Mononuclear cell (primary cell): Measurements from ENCODE around the gene MRTFA. TPM values are rescaled to one million over a fixed set of nuclear protein-coding genes. Genes with fewer than 3 reads are reported as not detected.

Experiments used
- H3K27me3 ChIP-seq: 2 replicates; pipeline ENCODE4 v1.6.0; 2011; ENCODE audit warnings: low read length, control low read depth; ENCODE audit not compliant: insufficient read depth
- H3K4me1 ChIP-seq: 2 replicates; pipeline ENCODE4 v1.5.1; 2011; ENCODE audit warnings: mild to moderate bottlenecking, low read length, control low read depth; ENCODE audit not compliant: insufficient read depth
- H3K4me3 ChIP-seq: 2 replicates; pipeline ENCODE4 v1.5.1; 2011; ENCODE audit warnings: mild to moderate bottlenecking, low read length, moderate library complexity
- H3K9me3 ChIP-seq: 2 replicates; pipeline ENCODE4 v1.5.1; 2011; ENCODE audit warnings: low read depth, mild to moderate bottlenecking, control low read depth, low read length
- total RNA-seq: library from RNA; depleted of rRNA; stranded (reverse); fragments of >200 nt; gene quantifications from one replicate; pipeline ENCODE4 v1.2.3, GENCODE V29; 2012

The MRTFA gene
- total RNA-seq, 1 donor = 40.6 TPM

- Histone ChIP-seq H3K4me3 (no peak overlapping the region), H3K27me3 (no peaks in the 10 kb centered on the region), H3K4me1 (peaks cover 71% of the 10 kb centered on the region), H3K9me3 (no peaks in the 10 kb centered on the region)
These were observed 203.0 kb downstream of the MRTFA start for GRCh38 chr22:40433416-40434090.

- no peaks in the 10 kb centered on the region for H3K27me3 ChIP-seq
- peaks cover 62% of the 10 kb centered on the region for H3K4me1 ChIP-seq
- H3K9me3 ChIP-seq = no peaks in the 10 kb centered on the region
- no peak overlapping the region for H3K4me3 ChIP-seq
These were observed 203.9 kb downstream of the MRTFA start for GRCh38 chr22:40432625-40433024.

- Histone ChIP-seq H3K9me3 (no peaks in the 10 kb centered on the region), H3K27me3 (no peaks in the 10 kb centered on the region), H3K4me3 (no peak overlapping the region), H3K4me1 (peaks cover 57% of the 10 kb centered on the region)
These were observed 204.4 kb downstream of the MRTFA start for GRCh38 chr22:40432157-40432556.

GRCh38 chr22:40430991-40431390 lies 205.5 kb downstream of the MRTFA start:
- H3K27me3 ChIP-seq = no peaks in the 10 kb centered on the region
- no peaks in the 10 kb centered on the region for H3K9me3 ChIP-seq
- peaks cover 45% of the 10 kb centered on the region for H3K4me1 ChIP-seq
- no peak overlapping the region for H3K4me3 ChIP-seq

GRCh38 chr22:40429481-40429880 lies 207.0 kb downstream of the MRTFA start:
- H3K9me3 ChIP-seq = no peaks in the 10 kb centered on the region
- no peaks in the 10 kb centered on the region for H3K27me3 ChIP-seq
- H3K4me3 ChIP-seq = no peak overlapping the region
- H3K4me1 ChIP-seq = peaks cover 30% of the 10 kb centered on the region

GRCh38 chr22:40428796-40429195 lies 207.7 kb downstream of the MRTFA start:
- Histone ChIP-seq H3K9me3 (no peaks in the 10 kb centered on the region), H3K4me1 (peaks cover 24% of the 10 kb centered on the region), H3K27me3 (no peaks in the 10 kb centered on the region), H3K4me3 (no peak overlapping the region)

GRCh38 chr22:40426594-40427333 lies 209.8 kb downstream of the MRTFA start:
- Histone ChIP-seq H3K27me3 (no peaks in the 10 kb centered on the region), H3K4me3 (no peak overlapping the region), H3K4me1 (peaks cover 7% of the 10 kb centered on the region), H3K9me3 (no peaks in the 10 kb centered on the region)

GRCh38 chr22:40425082-40425481 lies 211.4 kb downstream of the MRTFA start:
- Histone ChIP-seq H3K27me3 (no peaks in the 10 kb centered on the region), H3K9me3 (no peaks in the 10 kb centered on the region), H3K4me3 (no peak overlapping the region), H3K4me1 (no peaks in the 10 kb centered on the region)

GRCh38 chr22:40423882-40424640 lies 212.5 kb downstream of the MRTFA start:
- Histone ChIP-seq H3K9me3 (no peaks in the 10 kb centered on the region), H3K27me3 (no peaks in the 10 kb centered on the region), H3K4me1 (peaks cover 1% of the 10 kb centered on the region), H3K4me3 (no peak overlapping the region)

GRCh38 chr22:40423310-40423688 lies 213.2 kb downstream of the MRTFA start:
- Histone ChIP-seq H3K4me1 (peaks cover 7% of the 10 kb centered on the region), H3K9me3 (no peaks in the 10 kb centered on the region), H3K4me3 (no peak overlapping the region), H3K27me3 (no peaks in the 10 kb centered on the region)

GRCh38 chr22:40422558-40423309 lies 213.8 kb downstream of the MRTFA start:
- Histone ChIP-seq H3K4me3 (no peak overlapping the region), H3K4me1 (peaks cover 13% of the 10 kb centered on the region), H3K27me3 (no peaks in the 10 kb centered on the region), H3K9me3 (no peaks in the 10 kb centered on the region)

- H3K27me3 ChIP-seq = no peaks in the 10 kb centered on the region
- H3K9me3 ChIP-seq = no peaks in the 10 kb centered on the region
- peaks cover 18% of the 10 kb centered on the region for H3K4me1 ChIP-seq
- H3K4me3 ChIP-seq = no peak overlapping the region
These were observed 214.6 kb downstream of the MRTFA start for GRCh38 chr22:40421941-40422340.

- H3K27me3 ChIP-seq = no peaks in the 10 kb centered on the region
- H3K4me1 ChIP-seq = peaks cover 28% of the 10 kb centered on the region
- H3K9me3 ChIP-seq = no peaks in the 10 kb centered on the region
- no peak overlapping the region for H3K4me3 ChIP-seq
These were observed 215.5 kb downstream of the MRTFA start for GRCh38 chr22:40421082-40421350.

GRCh38 chr22:40420341-40421081 lies 216.0 kb downstream of the MRTFA start:
- no peaks in the 10 kb centered on the region for H3K9me3 ChIP-seq
- H3K4me1 ChIP-seq = peaks cover 33% of the 10 kb centered on the region
- no peak overlapping the region for H3K4me3 ChIP-seq
- H3K27me3 ChIP-seq = no peaks in the 10 kb centered on the region
